SK-N-SH treated with all-trans-retinoic acid at 6 μM for 48 hours (cell line): Measurements from ENCODE around the gene NADSYN1.

Experiments
- ATAC-seq: fragments of 200-7000 bp; cut with Tn5 transposase; 3 replicates; pipeline ENCODE4 v1.9.1; 2020; ENCODE audit warnings: mild to moderate bottlenecking, moderate library complexity
- ARNTL ChIP-seq: fragments of 450-650 bp; formaldehyde crosslinking; IDR thresholded peaks from 2 replicates; pipeline ENCODE4 v1.5.0; 2020; ENCODE audit warnings: low read depth, mild to moderate bottlenecking, moderate library complexity, borderline replicate concordance
- BACH2 ChIP-seq: fragments of 250-450 bp; sonication (Bioruptor Pico); IDR thresholded peaks from 2 replicates; pipeline ENCODE4 v1.9.0; 2021; ENCODE audit warnings: mild to moderate bottlenecking, borderline replicate concordance
- CSDC2 ChIP-seq: fragments of 250-450 bp; sonication (Bioruptor Pico); IDR thresholded peaks from 2 replicates; pipeline ENCODE4 v1.5.0; 2020; ENCODE audit warnings: mild to moderate bottlenecking, moderate library complexity
- CSRNP3 ChIP-seq: fragments of 250-450 bp; sonication (Bioruptor Pico); IDR thresholded peaks from 2 replicates; pipeline ENCODE4 v1.5.1; 2021; ENCODE audit warnings: mild to moderate bottlenecking, moderate library complexity
- ESRRG ChIP-seq: fragments of 250-450 bp; sonication (Bioruptor Pico); IDR thresholded peaks from 2 replicates; pipeline ENCODE4 v1.6.1; 2021; ENCODE audit warnings: mild to moderate bottlenecking
- GLIS3 ChIP-seq: fragments of 250-450 bp; sonication (Bioruptor Pico); IDR thresholded peaks from 2 replicates; pipeline ENCODE4 v1.5.0; 2020; ENCODE audit warnings: mild to moderate bottlenecking, moderate library complexity
- ISL1 ChIP-seq: fragments of 250-450 bp; sonication (Bioruptor Pico); IDR thresholded peaks from 2 replicates; pipeline ENCODE4 v2.1.2; 2022; ENCODE audit warnings: mild to moderate bottlenecking, moderate library complexity
- OSR1 ChIP-seq: fragments of 250-450 bp; sonication (Bioruptor Pico); IDR thresholded peaks from 2 replicates; pipeline ENCODE4 v1.8.0; 2022; ENCODE audit warnings: moderate library complexity, mild to moderate bottlenecking, inconsistent platforms
- RARB ChIP-seq: fragments of 250-450 bp; sonication (Bioruptor Pico); IDR thresholded peaks from 2 replicates; pipeline ENCODE4 v1.8.0; 2021; ENCODE audit warnings: mild to moderate bottlenecking, moderate library complexity
- SNAI2 ChIP-seq: fragments of 250-450 bp; sonication (Bioruptor Pico); IDR thresholded peaks from 2 replicates; pipeline ENCODE4 v1.5.0; 2020; ENCODE audit warnings: mild to moderate bottlenecking, moderate library complexity
- TCF4 ChIP-seq: fragments of 250-450 bp; sonication (Bioruptor Pico); IDR thresholded peaks from 2 replicates; pipeline ENCODE4 v1.8.0; 2021; ENCODE audit warnings: mild to moderate bottlenecking, moderate library complexity, borderline replicate concordance
- TOX ChIP-seq: fragments of 250-450 bp; sonication (Bioruptor Pico); IDR thresholded peaks from 2 replicates; pipeline ENCODE4 v1.8.0; 2021; ENCODE audit warnings: mild to moderate bottlenecking, moderate library complexity, borderline replicate concordance
- ZC3H10 ChIP-seq: fragments of 250-450 bp; sonication (Bioruptor Pico); IDR thresholded peaks from 2 replicates; pipeline ENCODE4 v1.5.1; 2021; ENCODE audit warnings: mild to moderate bottlenecking, moderate library complexity
- ZFP3 ChIP-seq: fragments of 250-450 bp; sonication (Bioruptor Pico); IDR thresholded peaks from 2 replicates; pipeline ENCODE4 v1.5.0; 2020; ENCODE audit warnings: mild to moderate bottlenecking, moderate library complexity
- ZFP30 ChIP-seq: fragments of 450-650 bp; formaldehyde crosslinking; IDR thresholded peaks from 2 replicates; pipeline ENCODE4 v1.5.0; 2022; ENCODE audit warnings: mild to moderate bottlenecking, moderate library complexity
- ZNF565 ChIP-seq: fragments of 450-650 bp; formaldehyde crosslinking; conservative IDR thresholded peaks from 2 replicates; pipeline ENCODE4 v1.5.0; 2020; ENCODE audit warnings: low read depth, mild to moderate bottlenecking, moderate library complexity
- ZNF70 ChIP-seq: fragments of 450-650 bp; formaldehyde crosslinking; IDR thresholded peaks from 2 replicates; pipeline ENCODE4 v1.5.0; 2020; ENCODE audit warnings: mild to moderate bottlenecking, moderate library complexity
- ZNF8 ChIP-seq: fragments of 450-650 bp; formaldehyde crosslinking; IDR thresholded peaks from 2 replicates; pipeline ENCODE4 v1.5.0; 2020; ENCODE audit warnings: mild to moderate bottlenecking, moderate library complexity
- TF ChIP-seq, protein P1 (sequence below): fragments of 250-450 bp; sonication (Bioruptor Pico); IDR thresholded peaks from 2 replicates; pipeline ENCODE4 v1.5.1; 2020; ENCODE audit warnings: low read depth, mild to moderate bottlenecking, moderate library complexity
- TF ChIP-seq, protein P2 (sequence below): fragments of 250-450 bp; sonication (Bioruptor Pico); IDR thresholded peaks from 2 replicates; pipeline ENCODE4 v1.5.0; 2020; ENCODE audit warnings: mild to moderate bottlenecking, moderate library complexity
- TF ChIP-seq, protein P3 (sequence below): fragments of 250-450 bp; sonication (Bioruptor Pico); IDR thresholded peaks from 2 replicates; pipeline ENCODE4 v1.8.0; 2021; ENCODE audit warnings: low read depth, mild to moderate bottlenecking, moderate library complexity, borderline replicate concordance
- TF ChIP-seq, protein P4 (sequence below): fragments of 250-450 bp; sonication (Bioruptor Pico); IDR thresholded peaks from 2 replicates; pipeline ENCODE4 v1.8.0; 2020; ENCODE audit warnings: mild to moderate bottlenecking, moderate library complexity, borderline replicate concordance

The NADSYN1 gene

GRCh38 chr11:71440021-71440755, 12.8 kb upstream of the NADSYN1 start:
- TF ChIP-seq ZFP3 (CRISPR knock-in tag) (no peak), TOX (no peak), CSDC2 (CRISPR knock-in tag) (no peak), ZNF565 (no peak), ESRRG (CRISPR knock-in tag) (no peak), ZC3H10 (CRISPR knock-in tag) (no peak), TCF4 (CRISPR knock-in tag) (no peak), ZFP30 (CRISPR knock-in tag) (no peak)
- TF ChIP-seq, protein P1, sequence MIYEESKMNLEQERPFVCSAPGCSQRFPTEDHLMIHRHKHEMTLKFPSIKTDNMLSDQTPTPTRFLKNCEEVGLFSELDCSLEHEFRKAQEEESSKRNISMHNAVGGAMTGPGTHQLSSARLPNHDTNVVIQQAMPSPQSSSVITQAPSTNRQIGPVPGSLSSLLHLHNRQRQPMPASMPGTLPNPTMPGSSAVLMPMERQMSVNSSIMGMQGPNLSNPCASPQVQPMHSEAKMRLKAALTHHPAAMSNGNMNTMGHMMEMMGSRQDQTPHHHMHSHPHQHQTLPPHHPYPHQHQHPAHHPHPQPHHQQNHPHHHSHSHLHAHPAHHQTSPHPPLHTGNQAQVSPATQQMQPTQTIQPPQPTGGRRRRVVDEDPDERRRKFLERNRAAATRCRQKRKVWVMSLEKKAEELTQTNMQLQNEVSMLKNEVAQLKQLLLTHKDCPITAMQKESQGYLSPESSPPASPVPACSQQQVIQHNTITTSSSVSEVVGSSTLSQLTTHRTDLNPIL, result no peak
- TF ChIP-seq, protein P2, sequence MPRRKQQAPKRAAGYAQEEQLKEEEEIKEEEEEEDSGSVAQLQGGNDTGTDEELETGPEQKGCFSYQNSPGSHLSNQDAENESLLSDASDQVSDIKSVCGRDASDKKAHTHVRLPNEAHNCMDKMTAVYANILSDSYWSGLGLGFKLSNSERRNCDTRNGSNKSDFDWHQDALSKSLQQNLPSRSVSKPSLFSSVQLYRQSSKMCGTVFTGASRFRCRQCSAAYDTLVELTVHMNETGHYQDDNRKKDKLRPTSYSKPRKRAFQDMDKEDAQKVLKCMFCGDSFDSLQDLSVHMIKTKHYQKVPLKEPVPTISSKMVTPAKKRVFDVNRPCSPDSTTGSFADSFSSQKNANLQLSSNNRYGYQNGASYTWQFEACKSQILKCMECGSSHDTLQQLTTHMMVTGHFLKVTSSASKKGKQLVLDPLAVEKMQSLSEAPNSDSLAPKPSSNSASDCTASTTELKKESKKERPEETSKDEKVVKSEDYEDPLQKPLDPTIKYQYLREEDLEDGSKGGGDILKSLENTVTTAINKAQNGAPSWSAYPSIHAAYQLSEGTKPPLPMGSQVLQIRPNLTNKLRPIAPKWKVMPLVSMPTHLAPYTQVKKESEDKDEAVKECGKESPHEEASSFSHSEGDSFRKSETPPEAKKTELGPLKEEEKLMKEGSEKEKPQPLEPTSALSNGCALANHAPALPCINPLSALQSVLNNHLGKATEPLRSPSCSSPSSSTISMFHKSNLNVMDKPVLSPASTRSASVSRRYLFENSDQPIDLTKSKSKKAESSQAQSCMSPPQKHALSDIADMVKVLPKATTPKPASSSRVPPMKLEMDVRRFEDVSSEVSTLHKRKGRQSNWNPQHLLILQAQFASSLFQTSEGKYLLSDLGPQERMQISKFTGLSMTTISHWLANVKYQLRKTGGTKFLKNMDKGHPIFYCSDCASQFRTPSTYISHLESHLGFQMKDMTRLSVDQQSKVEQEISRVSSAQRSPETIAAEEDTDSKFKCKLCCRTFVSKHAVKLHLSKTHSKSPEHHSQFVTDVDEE, result no peak
- ATAC-seq, result no peak

DNA sequence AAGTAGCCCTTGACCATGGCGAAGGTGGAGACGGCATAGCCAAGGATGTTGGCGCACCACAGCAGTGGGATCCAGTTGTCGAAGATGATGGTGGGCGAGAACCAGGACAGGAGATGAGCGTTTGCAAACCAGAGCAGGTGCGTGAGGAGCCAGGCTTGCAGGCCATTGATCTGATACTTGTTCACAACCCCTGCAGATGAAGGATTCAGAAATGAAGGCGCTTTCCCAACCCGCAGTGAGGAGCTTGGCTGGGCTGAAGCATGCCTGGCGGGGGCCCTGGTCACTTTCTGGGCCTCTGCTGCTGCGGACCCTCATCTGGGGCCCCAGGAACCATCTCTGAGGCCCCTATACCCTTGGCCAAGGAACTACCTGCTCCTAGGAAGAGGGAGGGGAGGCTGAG, 11.8 kb upstream of the NADSYN1 start:
- TF ChIP-seq ISL1, result no peak
- TF ChIP-seq ESRRG (CRISPR knock-in tag), result no peak
- no peak for TF ChIP-seq ARNTL (CRISPR knock-in tag)
- TF ChIP-seq, all 23 proteins: peak for 0
- ATAC-seq, result no peak

DNA sequence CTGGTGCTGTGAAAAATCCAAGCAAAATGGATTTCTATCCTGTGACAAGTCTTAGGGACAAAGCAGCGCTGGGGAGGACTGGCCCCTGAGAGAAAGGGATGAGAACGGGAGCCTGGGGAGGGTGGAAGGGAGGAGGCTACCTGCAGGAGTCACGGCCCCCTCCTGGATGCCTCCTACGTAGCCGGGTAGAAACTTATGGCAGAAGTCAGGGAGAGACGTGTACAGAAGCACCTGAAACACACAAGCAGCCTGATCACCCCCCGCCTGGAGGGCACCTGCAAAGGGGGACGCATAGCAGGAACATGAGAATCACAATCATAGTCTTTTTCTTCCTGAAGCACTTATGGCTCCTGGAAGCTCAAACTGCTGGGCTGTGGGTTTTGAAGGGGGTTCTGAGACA, 10.9 kb upstream of the NADSYN1 start:
- ATAC-seq, result no peak
- TF ChIP-seq, protein P2, result no peak
- TF ChIP-seq TCF4 (CRISPR knock-in tag) (no peak), ZNF8 (CRISPR knock-in tag) (no peak), RARB (CRISPR knock-in tag) (no peak), ZNF565 (no peak), ZC3H10 (CRISPR knock-in tag) (no peak), TOX (no peak), CSDC2 (CRISPR knock-in tag) (no peak), ESRRG (CRISPR knock-in tag) (no peak), BACH2 (CRISPR knock-in tag) (no peak), GLIS3 (no peak), CSRNP3 (CRISPR knock-in tag) (no peak), SNAI2 (CRISPR knock-in tag) (no peak), ZFP30 (CRISPR knock-in tag) (no peak), ZNF70 (CRISPR knock-in tag) (no peak), OSR1 (no peak), ISL1 (no peak), ARNTL (CRISPR knock-in tag) (no peak)
- TF ChIP-seq, protein P3, sequence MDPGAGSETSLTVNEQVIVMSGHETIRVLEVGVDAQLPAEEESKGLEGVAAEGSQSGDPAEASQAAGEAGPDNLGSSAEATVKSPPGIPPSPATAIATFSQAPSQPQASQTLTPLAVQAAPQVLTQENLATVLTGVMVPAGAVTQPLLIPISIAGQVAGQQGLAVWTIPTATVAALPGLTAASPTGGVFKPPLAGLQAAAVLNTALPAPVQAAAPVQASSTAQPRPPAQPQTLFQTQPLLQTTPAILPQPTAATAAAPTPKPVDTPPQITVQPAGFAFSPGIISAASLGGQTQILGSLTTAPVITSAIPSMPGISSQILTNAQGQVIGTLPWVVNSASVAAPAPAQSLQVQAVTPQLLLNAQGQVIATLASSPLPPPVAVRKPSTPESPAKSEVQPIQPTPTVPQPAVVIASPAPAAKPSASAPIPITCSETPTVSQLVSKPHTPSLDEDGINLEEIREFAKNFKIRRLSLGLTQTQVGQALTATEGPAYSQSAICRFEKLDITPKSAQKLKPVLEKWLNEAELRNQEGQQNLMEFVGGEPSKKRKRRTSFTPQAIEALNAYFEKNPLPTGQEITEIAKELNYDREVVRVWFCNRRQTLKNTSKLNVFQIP (CRISPR knock-in tag), result no peak
- TF ChIP-seq, protein P4, sequence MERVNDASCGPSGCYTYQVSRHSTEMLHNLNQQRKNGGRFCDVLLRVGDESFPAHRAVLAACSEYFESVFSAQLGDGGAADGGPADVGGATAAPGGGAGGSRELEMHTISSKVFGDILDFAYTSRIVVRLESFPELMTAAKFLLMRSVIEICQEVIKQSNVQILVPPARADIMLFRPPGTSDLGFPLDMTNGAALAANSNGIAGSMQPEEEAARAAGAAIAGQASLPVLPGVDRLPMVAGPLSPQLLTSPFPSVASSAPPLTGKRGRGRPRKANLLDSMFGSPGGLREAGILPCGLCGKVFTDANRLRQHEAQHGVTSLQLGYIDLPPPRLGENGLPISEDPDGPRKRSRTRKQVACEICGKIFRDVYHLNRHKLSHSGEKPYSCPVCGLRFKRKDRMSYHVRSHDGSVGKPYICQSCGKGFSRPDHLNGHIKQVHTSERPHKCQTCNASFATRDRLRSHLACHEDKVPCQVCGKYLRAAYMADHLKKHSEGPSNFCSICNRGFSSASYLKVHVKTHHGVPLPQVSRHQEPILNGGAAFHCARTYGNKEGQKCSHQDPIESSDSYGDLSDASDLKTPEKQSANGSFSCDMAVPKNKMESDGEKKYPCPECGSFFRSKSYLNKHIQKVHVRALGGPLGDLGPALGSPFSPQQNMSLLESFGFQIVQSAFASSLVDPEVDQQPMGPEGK, result no peak
